Keratinocyte (primary cell): ENCODE results near the gene CCR6.

ENCODE experiments used
- CTCF ChIP-seq, 3 experiments: IDR thresholded peaks in 1 of 3; conservative IDR thresholded peaks in 1 of 3; optimal IDR thresholded peaks in 1 of 3; 2 replicates in 2 of 3; 3 replicates in 1 of 3; pipeline versions ENCODE3 to v1.5.1; 2011; ENCODE audit warnings: low read length in 3 of 3, mild to moderate bottlenecking in 3 of 3, moderate library complexity in 2 of 3, control low read depth in 1 of 3, inconsistent platforms in 1 of 3; ENCODE audit not compliant: insufficient read depth in 2 of 3; ENCODE audit errors: extremely low read depth in 1 of 3
- EZH2 ChIP-seq: IDR thresholded peaks from one replicate; pipeline ENCODE4 v1.6.1; 2012; ENCODE audit warnings: inconsistent platforms, mild to moderate bottlenecking, low read length, moderate library complexity

DNA sequence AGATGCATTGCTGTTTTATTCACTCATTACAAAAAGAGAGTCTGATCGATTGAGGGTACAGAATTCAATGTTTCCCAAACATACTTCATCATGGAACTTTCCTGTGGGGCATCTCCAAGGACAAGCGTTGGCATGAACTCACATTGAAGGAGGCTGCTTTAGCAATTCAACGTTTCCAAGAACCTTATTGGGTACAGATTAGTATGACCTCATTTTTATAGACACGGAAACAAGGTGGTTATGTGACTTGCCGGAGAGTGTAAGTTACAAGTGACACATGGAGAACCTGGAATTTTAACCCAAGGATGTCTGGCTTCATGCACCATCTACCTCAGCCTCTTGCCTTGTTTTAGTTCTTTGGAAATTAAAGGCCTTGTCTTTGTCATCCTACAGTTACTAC lies 26.1 kb downstream of the CCR6 start:
- TF ChIP-seq CTCF (optimal IDR thresholded peaks at IDR 0.05 in 1 of 3, IDR thresholded peaks at IDR 0.05 in 1 of 3, conservative IDR thresholded peaks at IDR 0.05 in 1 of 3; ENCODE audit: extremely low read depth in 1 of 3, insufficient read depth in 2 of 3, low read length in 3 of 3) (no peak), EZH2 (no peak)
